T-helper 2 cell treated with Interferon-gamma antibody and Interleukin-4, amounts not matched to agents 100 ng/mL and 5 ng/mL, for 36 hours (primary cell): ENCODE data around the gene ETS2. TPM values are rescaled to one million over a fixed set of nuclear protein-coding genes. Genes with fewer than 3 reads are reported as not detected.

Experiments
- intact Hi-C: fragments of 100-400 bp; cut with micrococcal nuclease; formaldehyde crosslinking; loops from one replicate; pipeline ENCODE4 v1.15.1; 2023
- total RNA-seq: library from RNA; stranded (reverse); gene quantifications from 2 replicates; pipeline ENCODE4 v1.2.3, GENCODE V29; 2022

ETS2 gene
- total RNA-seq, 1 donor from 2014 or later: 49.4 TPM

- intact Hi-C loops: loop anchor here (10.0 kb wide), 1 partner anchor 184 kb away; no protein-coding TSS in a partner anchor
Observed at GRCh38 chr21:38800924-38801744, 4.6 kb upstream of the ETS2 start.

- intact Hi-C loops: loop anchor here (10.0 kb wide), 1 partner anchor 182 kb away; no protein-coding TSS in a partner anchor
Observed at GRCh38 chr21:38802050-38803026, 3.4 kb upstream of the ETS2 start.

GRCh38 chr21:38803075-38803660, 2.6 kb upstream of the ETS2 start:
- intact Hi-C loops: loop anchor here (10.0 kb wide), 1 partner anchor 182 kb away; no protein-coding TSS in a partner anchor

GRCh38 chr21:38804030-38804788, 1.5 kb upstream of the ETS2 start:
- intact Hi-C loops: loop anchor here (2.0 to 10.0 kb wide), 2 partner anchors 181 to 379 kb away; partner anchors contain the start of gene PSMG1

- intact Hi-C loops: loop anchor here (1.0 to 10.0 kb wide), 6 partner anchors 26 to 507 kb away; partner anchors contain the start of gene PSMG1
Observed at GRCh38 chr21:38804789-38805327, 871 bp upstream of the ETS2 start.

GRCh38 chr21:38806153-38806941, 618 bp downstream of the ETS2 start:
- intact Hi-C loops: loop anchor here (2.0 to 10.0 kb wide), 4 partner anchors 72 to 321 kb away; no protein-coding TSS in a partner anchor

GRCh38 chr21:38806942-38807284, 1.2 kb downstream of the ETS2 start:
- intact Hi-C loops: loop anchor here (2.0 to 10.0 kb wide), 4 partner anchors 72 to 320 kb away; no protein-coding TSS in a partner anchor

- intact Hi-C loops: loop anchor here (2.0 to 10.0 kb wide), 4 partner anchors 73 to 320 kb away; no protein-coding TSS in a partner anchor
Observed at GRCh38 chr21:38807441-38807871, 1.7 kb downstream of the ETS2 start.

- intact Hi-C loops: loop anchor here (2.0 to 10.0 kb wide), 4 partner anchors 73 to 319 kb away; no protein-coding TSS in a partner anchor
Observed at GRCh38 chr21:38807986-38808385, 2.3 kb downstream of the ETS2 start.

GRCh38 chr21:38809198-38809878, 3.6 kb downstream of the ETS2 start:
- intact Hi-C loops: loop anchor here (5.0 to 10.0 kb wide), 2 partner anchors 175 to 318 kb away; no protein-coding TSS in a partner anchor

GRCh38 chr21:38810034-38810825, 4.5 kb downstream of the ETS2 start:
- intact Hi-C loops: no loop called here

- intact Hi-C loops: no loop called here
Observed at GRCh38 chr21:38810826-38811164, 5.1 kb downstream of the ETS2 start.

- intact Hi-C loops: no loop called here
Observed at GRCh38 chr21:38811257-38811656, 5.5 kb downstream of the ETS2 start.

- intact Hi-C loops: no loop called here
Observed at GRCh38 chr21:38813143-38813542, 7.4 kb downstream of the ETS2 start.

GRCh38 chr21:38813547-38813946, 7.8 kb downstream of the ETS2 start:
- intact Hi-C loops: no loop called here

- intact Hi-C loops: no loop called here
Observed at GRCh38 chr21:38814126-38815059, 8.7 kb downstream of the ETS2 start.

GRCh38 chr21:38815060-38815405, 9.3 kb downstream of the ETS2 start:
- intact Hi-C loops: no loop called here
